Heart right ventricle (tissue), 16 donors: ENCODE data around the gene PFN3. TPM values are rescaled to one million over a fixed set of nuclear protein-coding genes. Genes with fewer than 3 reads are reported as not detected.
"Not testable (repeated sequence)": the region's sequence is repeated elsewhere in the genome, so short reads cannot be mapped to it uniquely, and the experiment has no call there.

ENCODE experiments used
- ATAC-seq, 8 donors: fragments of 200-7000 bp; cut with Tn5 transposase; one replicate each; pipeline ENCODE4 v1.9.1; 2020; ENCODE audit warnings: mild to moderate bottlenecking in 8 of 8, moderate library complexity in 8 of 8, moderate number of reproducible peaks in 1 of 8
- DNase-seq, 2 donors: peaks; one replicate each; pipeline ENCODE4 v3.0.0-alpha.2; 2020
- H3K27ac ChIP-seq, 10 donors: fragments of 200-600 bp; sonication (generic) in 2 of 10; one replicate each; pipeline versions ENCODE4 v1.5.0 to v1.8.0; 2020 to 2022; ENCODE audit warnings: mild to moderate bottlenecking in 3 of 10
- H3K27me3 ChIP-seq, 7 donors: fragments of 200-600 bp; one replicate each; pipeline ENCODE4 v1.8.0; 2021 to 2022; ENCODE audit warnings: mild to moderate bottlenecking in 2 of 7
- H3K36me3 ChIP-seq, 9 donors: fragments of 200-600 bp; sonication (generic) in 1 of 9; one replicate each; pipeline versions ENCODE4 v1.5.0 to v1.8.0; 2020 to 2022; ENCODE audit warnings: mild to moderate bottlenecking in 2 of 9
- H3K4me1 ChIP-seq, 9 donors: fragments of 200-600 bp; sonication (generic) in 1 of 9; one replicate each; pipeline versions ENCODE4 v1.5.0 to v1.8.0; 2020 to 2022; ENCODE audit warnings: mild to moderate bottlenecking in 4 of 9
- H3K4me3 ChIP-seq, 10 donors: fragments of 200-600 bp; sonication (generic) in 2 of 10; one replicate each; pipeline versions ENCODE4 v1.5.0 to v1.8.0; 2020 to 2022; ENCODE audit warnings: mild to moderate bottlenecking in 7 of 10, moderate library complexity in 2 of 10
- H3K9me3 ChIP-seq, 11 donors: fragments of 200-600 bp in 10 of 11; sonication (generic) in 2 of 11; one replicate each; pipeline versions ENCODE4 v1.5.0 to v1.8.0; 2013 to 2022; ENCODE audit warnings: mild to moderate bottlenecking in 2 of 11, control low read depth in 1 of 11, moderate library complexity in 1 of 11
- WGBS, 2 donors: extraction: QIAGEN DNeasy Blood & Tissue Kit; methylation state at CpG; one replicate each; pipeline ENCODE4 v1.1.7; 2013; ENCODE audit warnings: inconsistent platforms in 1 of 2; 5-methylcytosine and 5-hydroxymethylcytosine counted together
- intact Hi-C, 10 donors: fragments of 100-400 bp; cut with DNase I; formaldehyde crosslinking; loops; one replicate each; pipeline versions ENCODE4 v1.11.1 to v1.14.2; 2022
- polyA plus RNA-seq, 2 donors: library from polyadenylated mRNA; stranded (reverse); fragments of 200-250 nt; gene quantifications; one replicate each; pipeline ENCODE4 v1.2.3, GENCODE V29; 2013
- total RNA-seq, 10 donors: library from RNA; stranded (reverse); fragmentation: NEBNext Ultra II Directional in 3 of 10; extraction: Animal tissue kit (Norgen Biotek cat#: 25700) in 3 of 10; gene quantifications; one replicate each; pipeline versions ENCODE4 v1.2.1 to v1.2.4, GENCODE V29; 2021 to 2023
- TF ChIP-seq, protein P1 (sequence below), 9 donors: fragments of 200-600 bp; sonication (generic) in 2 of 9; IDR thresholded peaks; one replicate each; pipeline versions ENCODE4 v1.5.0 to v1.8.0; 2021 to 2022; ENCODE audit warnings: antibody characterized with exemption in 9 of 9, mild to moderate bottlenecking in 5 of 9, moderate library complexity in 1 of 9
- donor health status: Arrhythmogenic right ventricular cardiomyopathy.
- donor health status: ischemic (EF 13 %, LVEDD 7.1; RV severe dilation, severe dysfunction).
- donor health status: healthy with polysubstance abuse.
- donor health status: DM: no; HTN: yes; CAD: no.
- donor health status: DM: no; HTN: no; CAD: no.
- donor health status: ischemic (EF 25% LVEDD 6.9; RV normal size, moderate dysfunction).
- donor health status: ischemic (EF 25% LVEDD 5.7; RV mildly dilated, moderate dysfunction).
- donor health status: healthy.
- donor health status: DM: yes; HTN: yes; CAD: no.
- donor health status: Ischemic cardiomyopathy.
- donor health status: ischemic (EF 35%, LVEDD 5.7; RV mildly dilated, moderate dysfunction).
- donor health status: nonischemic (EF 11% LVEDD 7.7; RV severe dilation, severe dysfunction).
- donor health status: DM: yes; HTN: yes; CAD: no.
- donor health status: PGD.
- donor health status: ischemic (EF 29% LVEDD 5.4; RV normal size, mild dysfunction).
- donor health status: nonischemic (EF 23%, LVEDD 6.1; RV moderate dilation, normal function).

The PFN3 gene
- total and polyA plus RNA-seq, 12 donors = not detected

DNA sequence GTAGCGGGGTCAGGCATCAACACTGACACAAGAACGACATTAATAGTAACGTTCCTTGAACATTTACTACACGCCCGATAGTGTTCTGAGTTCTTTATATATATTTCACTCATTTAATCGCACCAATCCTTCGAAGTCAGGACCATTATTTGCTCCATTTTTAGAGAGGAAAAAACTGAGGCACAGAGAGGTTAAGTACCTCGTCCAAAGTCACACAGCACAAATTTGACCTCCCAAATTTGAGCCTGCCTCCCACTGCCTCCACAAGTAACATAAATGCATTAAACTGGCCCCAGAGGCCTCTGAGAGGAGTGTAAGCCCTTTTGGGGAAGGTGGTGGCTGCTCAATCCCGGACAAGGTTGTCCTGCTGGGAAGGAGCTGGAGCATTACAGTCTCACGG lies 36.9 kb downstream of the PFN3 start:
- Histone ChIP-seq H3K4me1 (peaks cover 3 to 79% (median 40%) of the 10 kb centered on the region in 9 donors), H3K27me3 (no peaks in the 10 kb centered on the region), H3K36me3 (peaks cover 0 to 18% (median 0%) of the 10 kb centered on the region in 9 donors), H3K9me3 (no peaks in the 10 kb centered on the region), H3K4me3 (peak overlapping the region in 9 of 10 donors; percentile 23 to 55 (median 47)), H3K27ac (no peak overlapping the region)
- intact Hi-C loops = loop anchor here in 2 of 10 donors (10.0 kb wide), 2 partner anchors 49 to 249 kb away; partner anchors contain the start of gene MXD3 (in 1 of the 2)
- ATAC-seq (no peak), DNase-seq (no peak)
- WGBS, 2 donors = 39 to 44% methylated on average over 10 of the region's 10 CpGs
- TF ChIP-seq, protein P1, sequence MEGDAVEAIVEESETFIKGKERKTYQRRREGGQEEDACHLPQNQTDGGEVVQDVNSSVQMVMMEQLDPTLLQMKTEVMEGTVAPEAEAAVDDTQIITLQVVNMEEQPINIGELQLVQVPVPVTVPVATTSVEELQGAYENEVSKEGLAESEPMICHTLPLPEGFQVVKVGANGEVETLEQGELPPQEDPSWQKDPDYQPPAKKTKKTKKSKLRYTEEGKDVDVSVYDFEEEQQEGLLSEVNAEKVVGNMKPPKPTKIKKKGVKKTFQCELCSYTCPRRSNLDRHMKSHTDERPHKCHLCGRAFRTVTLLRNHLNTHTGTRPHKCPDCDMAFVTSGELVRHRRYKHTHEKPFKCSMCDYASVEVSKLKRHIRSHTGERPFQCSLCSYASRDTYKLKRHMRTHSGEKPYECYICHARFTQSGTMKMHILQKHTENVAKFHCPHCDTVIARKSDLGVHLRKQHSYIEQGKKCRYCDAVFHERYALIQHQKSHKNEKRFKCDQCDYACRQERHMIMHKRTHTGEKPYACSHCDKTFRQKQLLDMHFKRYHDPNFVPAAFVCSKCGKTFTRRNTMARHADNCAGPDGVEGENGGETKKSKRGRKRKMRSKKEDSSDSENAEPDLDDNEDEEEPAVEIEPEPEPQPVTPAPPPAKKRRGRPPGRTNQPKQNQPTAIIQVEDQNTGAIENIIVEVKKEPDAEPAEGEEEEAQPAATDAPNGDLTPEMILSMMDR (IDR thresholded peaks at IDR 0.05) = no peak

GRCh38 chr5:177362610-177363507 lies 37.6 kb downstream of the PFN3 start:
- H3K9me3 ChIP-seq = no peaks in the 10 kb centered on the region
- H3K27me3 ChIP-seq = no peaks in the 10 kb centered on the region
- TF ChIP-seq, protein P1 (IDR thresholded peaks at IDR 0.05) = no peak
- ATAC-seq (peak; percentile 32 to 55 (median 47)), DNase-seq (peak; percentile 41 to 68)
- intact Hi-C loops = loop anchor here in 2 of 10 donors (10.0 kb wide), 2 partner anchors 48 to 248 kb away; partner anchors contain the start of gene MXD3 (in 1 of the 2)
- H3K27ac ChIP-seq = peak overlapping the region in 1 of 10 donors; percentile 74
- peaks cover 0 to 11% (median 0%) of the 10 kb centered on the region in 9 donors for H3K36me3 ChIP-seq
- H3K4me3 ChIP-seq = peak overlapping the region; percentile 9 to 55 (median 44)
- H3K4me1 ChIP-seq = peaks cover 3 to 86% (median 43%) of the 10 kb centered on the region in 9 donors
- WGBS, 2 donors = 12% methylated on average over 58 to 59 of the region's 59 CpGs

DNA sequence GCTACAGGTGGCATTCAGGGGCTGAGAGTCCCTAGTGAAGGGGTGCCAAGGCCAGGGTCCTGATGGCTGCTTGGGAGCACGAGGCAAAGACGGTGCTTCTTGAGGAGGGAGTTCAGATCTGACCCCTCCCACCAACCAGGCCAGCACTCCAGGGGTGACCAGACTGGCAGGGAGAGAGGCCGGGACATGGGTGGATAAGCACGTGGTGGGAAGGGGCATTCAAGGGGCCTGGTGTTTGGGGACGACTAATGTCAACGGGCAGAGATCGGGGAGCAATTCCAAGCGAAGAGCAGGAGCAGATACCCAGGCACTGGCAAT lies 38.2 kb downstream of the PFN3 start:
- Histone ChIP-seq H3K27ac (peak overlapping the region in 1 of 10 donors; percentile 74), H3K36me3 (peaks cover 0 to 5% (median 0%) of the 10 kb centered on the region in 9 donors), H3K9me3 (no peaks in the 10 kb centered on the region), H3K27me3 (no peaks in the 10 kb centered on the region), H3K4me3 (no peak overlapping the region), H3K4me1 (peaks cover 0 to 86% (median 39%) of the 10 kb centered on the region in 9 donors)
- TF ChIP-seq, protein P1 (IDR thresholded peaks at IDR 0.05) = no peak
- 58 to 65% methylated on average over 8 of the region's 8 CpGs for WGBS, 2 donors
- no peak for DNase-seq
- intact Hi-C loops = loop anchor here in 2 of 10 donors (10.0 kb wide), 2 partner anchors 47 to 247 kb away; partner anchors contain the start of gene MXD3 (in 1 of the 2)
- ATAC-seq = no peak

- intact Hi-C loops = loop anchor here in 2 of 10 donors (10.0 kb wide), 2 partner anchors 47 to 247 kb away; partner anchors contain the start of gene MXD3 (in 1 of the 2)
- H3K27ac ChIP-seq = peak overlapping the region in 1 of 10 donors; percentile 74
- no peak overlapping the region for H3K4me3 ChIP-seq
- 74 to 84% methylated on average over 6 of the region's 6 CpGs for WGBS, 2 donors
- DNase-seq (no peak), ATAC-seq (no peak)
- peaks cover 0 to 88% (median 38%) of the 10 kb centered on the region in 9 donors for H3K4me1 ChIP-seq
- no peaks in the 10 kb centered on the region for H3K9me3 ChIP-seq
- TF ChIP-seq, protein P1 (IDR thresholded peaks at IDR 0.05) = no peak
- no peaks in the 10 kb centered on the region for H3K27me3 ChIP-seq
- H3K36me3 ChIP-seq = peaks cover 0 to 3% (median 0%) of the 10 kb centered on the region in 9 donors
Observed at GRCh38 chr5:177361418-177362291, 38.8 kb downstream of the PFN3 start.

- DNase-seq, H3K27me3 ChIP-seq, H3K4me3 ChIP-seq, ATAC-seq, H3K36me3 ChIP-seq, H3K9me3 ChIP-seq: not testable (repeated sequence)
- 93 to 94% methylated on average over 7 of the region's 7 CpGs for WGBS, 2 donors
- Histone ChIP-seq H3K27ac (peak overlapping the region in 1 of 10 donors; percentile 74), H3K4me1 (peaks cover 0 to 86% (median 30%) of the 10 kb centered on the region in 9 donors)
- intact Hi-C loops = loop anchor here in 2 of 10 donors (10.0 kb wide), 2 partner anchors 46 to 246 kb away; partner anchors contain the start of gene MXD3 (in 1 of the 2)
Observed at GRCh38 chr5:177360740-177361139, 39.7 kb downstream of the PFN3 start.
